ENCODE measurements around the gene SNRNP27. TPM values are rescaled to one million over a fixed set of nuclear protein-coding genes. Genes with fewer than 3 reads are reported as not detected.

The SNRNP27 gene
- 58.2 TPM for total RNA-seq

GRCh38 chr2:69893684-69894551, at the start of gene SNRNP27:
SNRNP27 (plus strand) TSS chr2:69893956; CDS start chr2:69893985, 29 bp downstream.

DNA sequence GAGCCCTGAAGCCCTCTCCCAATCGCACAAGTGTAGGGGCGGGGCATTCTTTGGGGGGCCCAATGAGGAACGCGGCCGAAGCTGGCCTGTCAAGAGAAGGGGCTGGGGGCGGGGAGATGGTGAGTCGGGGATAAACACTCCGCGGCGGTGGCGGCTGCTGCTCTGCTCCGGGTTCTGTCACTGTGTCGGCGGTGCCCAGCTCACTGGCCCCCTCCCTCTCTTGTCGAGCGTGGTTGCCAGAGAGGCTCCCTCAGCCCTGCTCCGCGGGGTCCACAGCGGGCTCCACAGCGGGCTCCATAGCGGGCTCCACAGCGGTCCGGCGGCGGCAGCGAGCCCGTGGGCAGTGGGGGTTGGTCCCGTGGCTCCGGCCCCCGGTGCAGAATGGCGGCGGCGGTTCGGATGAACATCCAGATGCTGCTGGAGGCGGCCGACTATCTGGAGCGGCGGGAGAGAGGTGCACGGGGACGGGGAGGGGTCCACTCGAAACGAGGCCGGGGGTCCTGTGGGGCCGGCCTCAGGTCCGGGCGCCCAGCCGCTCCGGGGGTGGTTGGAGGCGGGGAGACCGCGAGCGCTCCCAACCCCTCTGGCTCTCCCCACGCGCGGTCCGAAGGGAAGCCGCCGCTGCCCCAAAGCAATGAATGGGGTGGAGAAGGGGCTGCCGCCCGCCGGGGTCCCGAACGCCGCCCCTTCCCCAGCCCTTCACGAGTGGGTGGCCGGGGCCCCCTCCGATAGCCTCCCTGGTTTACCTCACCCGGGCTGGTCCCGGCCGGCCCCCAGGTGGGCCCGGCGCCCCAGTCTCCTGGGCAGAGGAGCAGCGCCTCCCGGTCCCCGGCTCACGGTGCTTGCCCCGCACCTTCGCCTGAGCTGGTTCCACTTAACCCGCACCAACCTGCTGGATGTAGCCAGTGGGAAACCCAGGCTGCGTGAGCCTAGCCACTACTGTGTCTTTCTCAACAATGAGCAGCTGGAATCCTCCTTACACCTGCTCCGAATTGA, 21.5 kb downstream of the SNRNP27 start, which contains the start of gene MXD1:
Gene MXD1 (plus strand): TSS at position 160 of the 996 bp plus-strand sequence. CDS start 222 bp downstream, at position 382.

Small RNA genes lying within 50 kb of the gene (small RNA-seq; reads per million reads assigned to genes)
- not detected for gene RPL23AP92 (ENCODE audit: low replicate concordance)

Other genes starting within 250 kb of the SNRNP27 start
- 6.6 TPM for gene ANXA4, start 151.8 kb upstream of the SNRNP27 start, total RNA-seq
- 25.4 TPM for gene GMCL1, start 64.3 kb upstream of the SNRNP27 start, total RNA-seq
- gene MXD1, start 21.2 kb downstream of the SNRNP27 start, total RNA-seq: 11.3 TPM
- 8.8 TPM for gene ASPRV1, start 67.7 kb downstream of the SNRNP27 start, total RNA-seq
- gene PCBP1, start 193.5 kb downstream of the SNRNP27 start, total RNA-seq: 38.8 TPM

All from parietal lobe (tissue), 2 donors.